T-cell (primary cell): Measurements from ENCODE around the gene FOXP4. TPM values are rescaled to one million over a fixed set of nuclear protein-coding genes. Genes with fewer than 3 reads are reported as not detected.

Experiments
- ATAC-seq, 4 experiments: fragments of 200-7000 bp in 3 of 4; fragments of 150-1000 bp in 1 of 4; cut with Tn5 transposase; replicated peaks in 1 of 4; 1 replicate in 3 of 4; 2 replicates in 1 of 4; pipeline ENCODE4 v1.10.0; 2021; ENCODE audit warnings: moderate library complexity in 3 of 4, mild to moderate bottlenecking in 2 of 4, moderate number of reproducible peaks in 1 of 4
- CTCF ChIA-PET, 2 donors: fragments of 300-600 bp; sonication (Branson Sonifier 250); formaldehyde crosslinking; loops; one replicate each; lab custom pipeline; 2022; ENCODE audit warnings: antibody characterized with exemption in 2 of 2; lab: Charles Lee
- POLR2A ChIA-PET, 2 donors: fragments of 300-600 bp; sonication (Branson Sonifier 250); formaldehyde crosslinking; loops; one replicate each; lab custom pipeline; 2022; ENCODE audit warnings: antibody characterized with exemption in 2 of 2; lab: Charles Lee
- DNase-seq, 35 experiments: peaks; one replicate each; pipeline versions ENCODE4 v3.0.0 to v3.0.0-alpha.2; 2013 to 2023
- H3K27ac ChIP-seq: one replicate; pipeline ENCODE4 v1.5.1; 2013; ENCODE audit warnings: low read length
- H3K27me3 ChIP-seq, 2 experiments: replicated peaks in 1 of 2; 1 replicate in 1 of 2; 2 replicates in 1 of 2; pipeline versions ENCODE4 v1.6.1 to v1.7.0; 2013; ENCODE audit warnings: low read length in 1 of 2, mixed read lengths in 1 of 2; ENCODE audit not compliant: control insufficient read depth in 2 of 2, insufficient read depth in 2 of 2; ENCODE audit errors: extremely low read depth in 1 of 2
- H3K36me3 ChIP-seq, 2 donors: 1 replicate in 1 of 2; 2 replicates in 1 of 2; pipeline versions ENCODE4 v1.6.1 to v1.7.0; 2013; ENCODE audit warnings: low read length in 1 of 2; ENCODE audit not compliant: control insufficient read depth in 2 of 2, insufficient read depth in 1 of 2; ENCODE audit errors: extremely low read depth in 1 of 2
- H3K4me1 ChIP-seq, 2 experiments: 1 replicate in 1 of 2; 2 replicates in 1 of 2; pipeline versions ENCODE4 v1.6.1 to v1.7.0; 2013; ENCODE audit warnings: low read length in 2 of 2, mixed read lengths in 1 of 2; ENCODE audit not compliant: insufficient read depth in 2 of 2, control insufficient read depth in 1 of 2; ENCODE audit errors: extremely low read depth in 1 of 2
- H3K4me3 ChIP-seq, 2 donors: 1 replicate in 1 of 2; 2 replicates in 1 of 2; pipeline versions ENCODE4 v1.5.1 to v1.7.0; 2013; ENCODE audit warnings: mild to moderate bottlenecking in 2 of 2, low read length in 1 of 2, moderate library complexity in 1 of 2; ENCODE audit not compliant: control insufficient read depth in 1 of 2; ENCODE audit errors: extremely low read depth in 1 of 2
- H3K9me3 ChIP-seq: 2 replicates; pipeline ENCODE4 v1.7.0; 2013
- H3K27ac Mint-ChIP-seq, 2 donors: one replicate each; pipeline ENCODE4 v1.8.0; 2020 to 2021; ENCODE audit warnings: mild to moderate bottlenecking in 2 of 2, mixed read lengths in 2 of 2
- H3K27me3 Mint-ChIP-seq, 2 donors: one replicate each; pipeline ENCODE4 v1.8.0; 2021 to 2022; ENCODE audit warnings: mixed read lengths in 2 of 2
- H3K36me3 Mint-ChIP-seq: one replicate; pipeline ENCODE4 v1.8.0; 2021; ENCODE audit warnings: mixed read lengths
- H3K4me1 Mint-ChIP-seq, 3 donors: one replicate each; pipeline ENCODE4 v1.8.0; 2020 to 2022; ENCODE audit warnings: mixed read lengths in 3 of 3, mild to moderate bottlenecking in 1 of 3
- H3K4me3 Mint-ChIP-seq, 3 donors: one replicate each; pipeline ENCODE4 v1.8.0; 2020 to 2022; ENCODE audit warnings: mild to moderate bottlenecking in 3 of 3, mixed read lengths in 3 of 3, moderate library complexity in 3 of 3
- H3K9me3 Mint-ChIP-seq, 3 donors: one replicate each; pipeline ENCODE4 v1.8.0; 2020 to 2022; ENCODE audit warnings: mixed read lengths in 3 of 3
- WGBS: methylation state at CpG from one replicate; pipeline ENCODE4 v1.1.5; 2013; ENCODE audit warnings: missing lambda C conversion rate; ENCODE audit not compliant: insufficient coverage; 5-methylcytosine and 5-hydroxymethylcytosine counted together
- total RNA-seq, 35 experiments: library from RNA in 6 of 35; stranded (reverse) in 6 of 35; fragments of 120-200 nt in 1 of 35; gene quantifications; one replicate each; pipeline versions ENCODE4 v1.2.1 to v1.2.4 and lab custom pipeline; 2013 to 2026

FOXP4 gene
- total RNA-seq, 5 donors from 2014 or later (not counting 1 experiment from before 2014, with no cell fraction given): 4.6 to 10.1 (median 9.5) TPM

DNA sequence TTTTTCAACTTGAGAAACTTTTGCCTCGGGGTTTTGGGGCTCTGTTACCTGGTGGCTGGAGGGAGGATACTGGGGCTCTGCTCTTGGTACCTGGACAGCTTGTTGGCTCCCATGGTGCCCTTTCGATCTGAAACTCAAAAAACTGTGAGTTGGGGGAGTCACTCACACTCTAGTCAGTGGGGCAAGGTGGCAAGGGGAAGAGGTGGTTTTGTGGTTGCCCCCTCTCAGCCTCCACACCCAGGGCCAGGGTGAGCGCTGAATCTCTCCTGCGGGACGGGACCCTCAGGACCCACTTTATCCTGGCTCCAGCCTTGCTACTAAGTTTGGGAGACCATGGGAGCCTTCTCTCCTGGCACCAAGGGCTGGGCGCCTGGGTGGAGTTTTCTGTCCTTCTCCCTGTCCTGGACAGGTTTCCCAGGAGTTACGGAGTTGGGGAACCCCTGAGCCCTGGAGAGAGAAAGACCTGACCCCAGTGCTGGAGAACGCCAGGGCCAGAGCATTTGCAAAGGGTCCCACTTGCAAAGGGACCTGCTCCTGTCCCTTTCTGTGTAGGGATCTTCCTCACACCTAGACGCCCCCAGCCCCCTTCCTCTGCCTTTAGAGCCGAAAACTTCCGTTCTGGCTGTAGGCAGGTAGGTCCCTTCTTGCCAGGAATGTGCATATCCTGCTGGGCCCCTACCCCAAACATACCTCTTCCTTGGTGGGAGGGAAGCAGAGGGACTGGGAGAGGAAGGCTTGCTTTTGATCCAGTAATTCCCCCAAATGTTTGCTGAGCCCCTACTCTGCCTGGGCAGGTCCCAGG is 2.9 kb downstream of the FOXP4 start:
- Histone ChIP-seq H3K4me3 (peak overlapping the region; percentile 60 to 80), H3K4me1 (peaks cover 13 to 40% of the 10 kb centered on the region in 2 experiments), H3K27ac (no peak overlapping the region), H3K9me3 (no peaks in the 10 kb centered on the region), H3K27me3 (peaks cover 0 to 36% of the 10 kb centered on the region in 2 experiments), H3K36me3 (no peaks in the 10 kb centered on the region)
- H3K4me1 Mint-ChIP-seq: peaks cover 23 to 39% (median 32%) of the 10 kb centered on the region in 3 donors
- peak overlapping the region; percentile 65 to 87 (median 73) for H3K4me3 Mint-ChIP-seq
- H3K27ac Mint-ChIP-seq: no peak overlapping the region
- no peak for ATAC-seq
- H3K36me3 Mint-ChIP-seq: peaks cover 11% of the 10 kb centered on the region
- DNase-seq: no peak
- peaks cover 5 to 16% of the 10 kb centered on the region in 2 donors for H3K27me3 Mint-ChIP-seq
- WGBS: 72% methylated on average over 4 of the region's 11 CpGs
- ChIA-PET POLR2A (no interaction called here), CTCF (no interaction called here)
- H3K9me3 Mint-ChIP-seq: no peaks in the 10 kb centered on the region

DNA sequence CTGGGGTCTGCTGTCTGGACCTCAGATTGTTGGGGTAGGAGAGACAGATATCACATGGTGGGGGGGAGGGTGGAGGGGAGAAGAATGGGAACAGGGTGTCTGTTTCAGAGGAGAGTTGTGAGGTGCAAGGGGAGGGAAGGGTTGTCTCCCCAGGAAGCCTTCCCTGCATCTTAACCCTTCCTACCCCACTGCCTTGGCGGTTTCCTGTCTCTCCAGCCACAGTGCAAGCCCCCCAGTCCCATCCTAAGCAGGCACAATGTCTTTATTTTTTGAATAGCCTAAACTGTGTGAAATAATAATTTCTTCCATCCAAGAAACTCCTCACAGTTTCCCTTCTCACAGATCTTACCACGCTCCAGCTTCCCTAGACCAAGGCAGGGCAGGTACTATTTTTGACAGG is 3.5 kb downstream of the FOXP4 start:
- POLR2A ChIA-PET: no interaction called here
- Histone ChIP-seq H3K4me3 (no peak overlapping the region), H3K9me3 (no peaks in the 10 kb centered on the region), H3K4me1 (peaks cover 13 to 40% of the 10 kb centered on the region in 2 experiments), H3K27me3 (peaks cover 0 to 36% of the 10 kb centered on the region in 2 experiments), H3K27ac (no peak overlapping the region), H3K36me3 (no peaks in the 10 kb centered on the region)
- Mint-ChIP-seq H3K4me1 (peaks cover 23 to 39% (median 32%) of the 10 kb centered on the region in 3 donors), H3K9me3 (no peaks in the 10 kb centered on the region), H3K36me3 (peaks cover 11% of the 10 kb centered on the region), H3K27me3 (peaks cover 5 to 16% of the 10 kb centered on the region in 2 donors), H3K27ac (no peak overlapping the region), H3K4me3 (no peak overlapping the region)
- CTCF ChIA-PET: no interaction called here
- WGBS: 90% methylated on average over 2 of the region's 2 CpGs
- ATAC-seq (no peak), DNase-seq (no peak)

DNA sequence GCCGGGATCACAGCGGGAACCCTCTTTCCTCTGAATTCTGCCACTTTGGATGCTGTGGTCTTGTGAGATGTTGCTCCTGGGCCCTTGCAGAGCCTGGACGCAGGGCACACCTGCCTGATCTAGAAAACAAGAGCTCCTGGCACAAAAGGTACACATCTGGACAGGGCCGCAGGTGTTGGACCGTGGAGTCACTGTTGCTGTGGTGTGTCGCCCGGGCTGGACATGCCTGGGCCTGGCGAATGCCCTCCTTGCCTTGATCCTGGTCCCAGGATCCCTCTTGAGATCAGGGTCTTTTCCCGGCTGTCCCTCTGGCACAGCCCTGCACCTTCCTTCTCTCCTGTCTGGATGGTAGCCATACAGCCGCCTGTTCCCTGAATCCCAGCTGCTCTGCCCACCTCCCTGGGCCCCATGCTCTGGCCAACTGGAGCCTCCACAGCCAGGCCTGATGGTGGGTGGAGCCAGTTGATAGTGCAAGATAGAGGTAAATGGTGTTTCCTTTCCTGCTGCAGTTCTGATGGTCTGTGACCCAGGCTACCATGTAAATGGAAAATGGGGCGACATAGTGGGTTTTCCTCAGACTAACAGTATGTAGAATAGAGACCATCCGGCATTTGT is 5.0 kb downstream of the FOXP4 start:
- Mint-ChIP-seq H3K9me3 (no peaks in the 10 kb centered on the region), H3K4me1 (peaks cover 12 to 27% (median 22%) of the 10 kb centered on the region in 3 donors), H3K27ac (no peak overlapping the region), H3K27me3 (peaks cover 4 to 16% of the 10 kb centered on the region in 2 donors), H3K4me3 (no peak overlapping the region), H3K36me3 (peaks cover 14% of the 10 kb centered on the region)
- Histone ChIP-seq H3K27ac (no peak overlapping the region), H3K27me3 (peaks cover 0 to 24% of the 10 kb centered on the region in 2 experiments), H3K36me3 (no peaks in the 10 kb centered on the region), H3K4me3 (no peak overlapping the region), H3K4me1 (peaks cover 10 to 27% of the 10 kb centered on the region in 2 experiments), H3K9me3 (no peaks in the 10 kb centered on the region)
- ChIA-PET POLR2A (no interaction called here), CTCF (interaction anchor here in 1 of 2 donors (0.5 kb wide), 1 partner anchor 130 kb away, joined by 4 read pairs; no protein-coding TSS in a partner anchor)
- ATAC-seq: no peak
- WGBS: 95% methylated on average over 12 of the region's 12 CpGs
- no peak for DNase-seq

DNA sequence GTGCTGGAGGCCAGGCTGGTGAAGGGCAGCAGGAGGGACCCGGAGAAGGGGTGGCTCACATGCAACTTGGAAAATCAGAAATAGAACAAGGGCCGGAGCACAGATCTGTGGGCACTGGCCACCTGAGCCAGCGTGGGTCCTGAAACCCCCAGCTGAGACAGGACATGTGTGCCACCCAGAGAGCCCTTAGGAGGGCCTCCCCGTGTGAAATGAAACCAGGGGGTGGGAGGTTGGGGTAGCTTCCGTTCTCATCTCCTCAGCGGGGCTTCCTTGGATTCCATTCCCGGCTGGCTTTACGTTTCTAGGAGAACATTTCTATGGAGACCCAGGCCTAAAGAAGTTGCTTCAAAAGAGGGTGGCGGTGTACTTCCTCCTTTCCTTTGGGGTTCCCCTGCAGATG is 5.7 kb downstream of the FOXP4 start:
- peaks cover 4 to 16% of the 10 kb centered on the region in 2 donors for H3K27me3 Mint-ChIP-seq
- ChIA-PET CTCF (interaction anchor here in 1 of 2 donors (0.5 kb wide), 1 partner anchor 130 kb away, joined by 4 read pairs; no protein-coding TSS in a partner anchor), POLR2A (no interaction called here)
- no peaks in the 10 kb centered on the region for H3K9me3 Mint-ChIP-seq
- ATAC-seq (no peak), DNase-seq (no peak)
- whole genome bisulfite sequencing: 94% methylated on average over 9 of the region's 9 CpGs
- no peak overlapping the region for H3K4me3 Mint-ChIP-seq
- H3K36me3 ChIP-seq: no peaks in the 10 kb centered on the region
- H3K9me3 ChIP-seq: no peaks in the 10 kb centered on the region
- H3K4me1 ChIP-seq: peaks cover 10 to 27% of the 10 kb centered on the region in 2 experiments
- H3K27ac Mint-ChIP-seq: no peak overlapping the region
- H3K4me3 ChIP-seq: no peak overlapping the region
- peaks cover 0 to 24% of the 10 kb centered on the region in 2 experiments for H3K27me3 ChIP-seq
- H3K27ac ChIP-seq: no peak overlapping the region
- H3K4me1 Mint-ChIP-seq: peaks cover 11 to 27% (median 22%) of the 10 kb centered on the region in 3 donors
- peaks cover 14% of the 10 kb centered on the region for H3K36me3 Mint-ChIP-seq

- no peak overlapping the region for H3K27ac ChIP-seq
- ChIA-PET CTCF (no interaction called here), POLR2A (interaction anchor here in 1 of 2 donors (0.6 kb wide), 1 partner anchor 343 kb away, joined by 3 read pairs; the partner anchor contains the start of gene USP49)
- H3K4me3 ChIP-seq: no peak overlapping the region
- Mint-ChIP-seq H3K9me3 (no peaks in the 10 kb centered on the region), H3K36me3 (peaks cover 14% of the 10 kb centered on the region), H3K4me1 (peaks cover 6 to 24% (median 19%) of the 10 kb centered on the region in 3 donors), H3K4me3 (no peak overlapping the region), H3K27ac (no peak overlapping the region), H3K27me3 (peaks cover 4 to 14% of the 10 kb centered on the region in 2 donors)
- no peaks in the 10 kb centered on the region for H3K36me3 ChIP-seq
- WGBS: 95% methylated on average over 10 of the region's 10 CpGs
- DNase-seq (no peak), ATAC-seq (no peak)
- H3K4me1 ChIP-seq: peaks cover 5 to 20% of the 10 kb centered on the region in 2 experiments
- H3K27me3 ChIP-seq: peaks cover 0 to 17% of the 10 kb centered on the region in 2 experiments
- H3K9me3 ChIP-seq: no peaks in the 10 kb centered on the region
Observed at GRCh38 chr6:41552723-41553122, 6.5 kb downstream of the FOXP4 start.

DNA sequence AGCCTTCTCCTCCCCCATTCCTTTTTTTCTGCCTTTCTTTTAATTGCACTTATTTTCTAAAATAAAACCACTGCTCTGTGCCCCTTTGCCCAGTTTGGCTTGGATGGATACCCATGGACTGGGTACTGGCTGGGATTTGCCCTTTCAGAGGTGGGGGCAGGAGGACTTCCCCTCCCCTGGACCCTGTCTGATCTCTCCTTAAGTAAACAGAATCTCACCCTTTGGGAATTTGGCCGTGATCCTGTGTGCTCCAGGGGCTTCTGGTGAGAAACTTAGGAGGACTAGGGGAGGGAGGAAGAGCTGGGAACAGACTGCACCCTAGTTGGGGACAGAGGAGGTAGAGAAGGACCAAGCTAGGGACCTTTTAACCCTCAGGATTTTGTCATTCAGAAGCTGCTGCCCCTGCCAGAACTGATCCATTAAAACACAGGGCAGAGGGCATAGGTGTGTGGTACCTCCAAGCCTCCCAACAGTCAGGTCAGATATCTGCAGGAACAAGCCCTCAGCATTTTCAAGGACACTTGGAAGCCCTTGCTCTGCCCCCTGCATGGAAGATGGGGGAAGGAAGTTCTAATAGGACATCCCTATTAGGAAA is 7.3 kb downstream of the FOXP4 start:
- H3K9me3 ChIP-seq: no peaks in the 10 kb centered on the region
- peaks cover 0 to 12% of the 10 kb centered on the region in 2 experiments for H3K4me1 ChIP-seq
- H3K4me3 ChIP-seq: no peak overlapping the region
- ChIA-PET CTCF (no interaction called here), POLR2A (interaction anchor here in 1 of 2 donors (0.5 kb wide), 1 partner anchor 49 kb away, joined by 3 read pairs; no protein-coding TSS in a partner anchor)
- no peak for DNase-seq
- no peaks in the 10 kb centered on the region for H3K9me3 Mint-ChIP-seq
- H3K27ac ChIP-seq: no peak overlapping the region
- no peak for ATAC-seq
- no peak overlapping the region for H3K27ac Mint-ChIP-seq
- peaks cover 6 to 20% (median 13%) of the 10 kb centered on the region in 3 donors for H3K4me1 Mint-ChIP-seq
- peaks cover 0 to 9% of the 10 kb centered on the region in 2 experiments for H3K27me3 ChIP-seq
- no peaks in the 10 kb centered on the region for H3K36me3 ChIP-seq
- H3K4me3 Mint-ChIP-seq: peak overlapping the region in 1 of 3 donors; percentile 31
- peaks cover 4 to 14% of the 10 kb centered on the region in 2 donors for H3K27me3 Mint-ChIP-seq
- peaks cover 14% of the 10 kb centered on the region for H3K36me3 Mint-ChIP-seq
- no CpG with 5 or more reads among the region's 1 CpG for WGBS
